Astrocyte (in vitro differentiated cells and primary cell): ENCODE results near the gene SLC38A11. TPM values are rescaled to one million over a fixed set of nuclear protein-coding genes. Genes with fewer than 3 reads are reported as not detected.

ENCODE experiments used
- total RNA-seq: library from RNA; stranded (reverse); gene quantifications from 2 replicates; pipeline ENCODE4 v1.2.1, GENCODE V29; 2021

SLC38A11 gene
- total RNA-seq, 1 donor from 2014 or later, result not detected

Other genes starting within 250 kb of the SLC38A11 start
- gene COBLL1, start 113.7 kb downstream of the SLC38A11 start, total RNA-seq, result 17.6 and 18.6 TPM in 2 replicates
- 1.4 and 2.1 TPM in 2 replicates for gene SCN3A, start 248.5 kb upstream of the SLC38A11 start, total RNA-seq